Liver (tissue), 9 donors: ENCODE results near the gene PHC2. TPM values are rescaled to one million over a fixed set of nuclear protein-coding genes. Genes with fewer than 3 reads are reported as not detected.

Source experiments
- DNase-seq: peaks from one replicate; pipeline ENCODE4 v3.0.0-alpha.2; 2017; ENCODE audit warnings: low spot score
- H3K27ac ChIP-seq, 2 donors: one replicate each; pipeline ENCODE4 v1.7.0; 2013; ENCODE audit warnings: inconsistent platforms in 2 of 2, low read length in 2 of 2, control low read depth in 1 of 2, low read depth in 1 of 2, mild to moderate bottlenecking in 1 of 2
- H3K27me3 ChIP-seq, 4 donors: one replicate each; pipeline versions ENCODE4 v1.6.1 to v1.7.0; 2013; ENCODE audit warnings: low read length in 3 of 4, inconsistent platforms in 1 of 4, mild to moderate bottlenecking in 1 of 4, moderate library complexity in 1 of 4; ENCODE audit not compliant: control insufficient read depth in 4 of 4, insufficient read depth in 4 of 4
- H3K36me3 ChIP-seq, 4 donors: one replicate each; pipeline versions ENCODE4 v1.6.1 to v1.7.0; 2013; ENCODE audit warnings: low read length in 3 of 4, mild to moderate bottlenecking in 3 of 4, low read depth in 1 of 4, moderate library complexity in 1 of 4; ENCODE audit not compliant: control insufficient read depth in 4 of 4, insufficient read depth in 3 of 4
- H3K4me1 ChIP-seq, 4 donors: one replicate each; pipeline versions ENCODE4 v1.6.1 to v1.7.0; 2013; ENCODE audit warnings: low read length in 3 of 4, mild to moderate bottlenecking in 3 of 4, moderate library complexity in 1 of 4; ENCODE audit not compliant: control insufficient read depth in 4 of 4, insufficient read depth in 4 of 4
- H3K4me3 ChIP-seq, 3 donors: one replicate each; pipeline versions ENCODE4 v1.6.1 to v1.7.0; 2013; ENCODE audit warnings: low read length in 3 of 3, control low read depth in 1 of 3, low read depth in 1 of 3, mild to moderate bottlenecking in 1 of 3
- H3K9ac ChIP-seq, 2 donors: one replicate each; pipeline ENCODE4 v1.7.0; 2013; ENCODE audit warnings: low read length in 2 of 2, mild to moderate bottlenecking in 2 of 2, moderate library complexity in 2 of 2, control low read depth in 1 of 2, low read depth in 1 of 2
- H3K9me3 ChIP-seq, 4 donors: one replicate each; pipeline versions ENCODE4 v1.6.1 to v1.7.0; 2013; ENCODE audit warnings: low read length in 3 of 4; ENCODE audit not compliant: control insufficient read depth in 4 of 4
- EGR1 ChIP-seq, 2 donors: IDR thresholded peaks; 2 replicates each; pipeline ENCODE4 v1.6.1; 2016 to 2018; ENCODE audit warnings: antibody characterized with exemption in 2 of 2, low read depth in 2 of 2
- FOXA1 ChIP-seq: IDR thresholded peaks from 2 replicates; pipeline ENCODE4 v1.6.1; 2016; ENCODE audit warnings: antibody characterized with exemption
- FOXA2 ChIP-seq: IDR thresholded peaks from 2 replicates; pipeline ENCODE4 v1.6.1; 2016; ENCODE audit warnings: antibody characterized with exemption
- GABPA ChIP-seq, 2 donors: IDR thresholded peaks in 1 of 2; conservative IDR thresholded peaks in 1 of 2; 2 replicates each; pipeline ENCODE4 v1.6.1; 2016; ENCODE audit warnings: antibody characterized with exemption in 2 of 2, mild to moderate bottlenecking in 1 of 2, moderate library complexity in 1 of 2
- HNF4A ChIP-seq, 2 donors: conservative IDR thresholded peaks; 2 replicates each; pipeline ENCODE4 v1.6.1; 2016; ENCODE audit warnings: antibody characterized with exemption in 2 of 2, mild to moderate bottlenecking in 2 of 2
- HNF4G ChIP-seq: IDR thresholded peaks from 2 replicates; pipeline ENCODE4 v1.6.1; 2016; ENCODE audit warnings: antibody characterized with exemption
- JUND ChIP-seq, 2 donors: IDR thresholded peaks; 2 replicates each; pipeline ENCODE4 v1.6.1; 2016; ENCODE audit warnings: antibody characterized with exemption in 2 of 2
- RAD21 ChIP-seq, 2 donors: IDR thresholded peaks; 2 replicates each; pipeline ENCODE4 v1.6.1; 2016; ENCODE audit warnings: antibody characterized with exemption in 2 of 2, mild to moderate bottlenecking in 2 of 2
- REST ChIP-seq: IDR thresholded peaks from 2 replicates; pipeline ENCODE4 v1.6.1; 2016; ENCODE audit warnings: antibody characterized with exemption, mild to moderate bottlenecking
- RXRA ChIP-seq, 2 donors: IDR thresholded peaks; 2 replicates each; pipeline ENCODE4 v1.6.1; 2017 to 2018; ENCODE audit warnings: antibody characterized with exemption in 2 of 2, mild to moderate bottlenecking in 1 of 2
- SP1 ChIP-seq: IDR thresholded peaks from 2 replicates; pipeline ENCODE4 v1.6.1; 2018; ENCODE audit warnings: antibody characterized with exemption, mild to moderate bottlenecking
- TAF1 ChIP-seq: conservative IDR thresholded peaks from 2 replicates; pipeline ENCODE4 v1.6.1; 2016; ENCODE audit warnings: antibody characterized with exemption, mild to moderate bottlenecking
- YY1 ChIP-seq: IDR thresholded peaks from 2 replicates; pipeline ENCODE4 v1.6.1; 2016; ENCODE audit warnings: antibody characterized with exemption, mild to moderate bottlenecking
- WGBS: extraction: QIAGEN DNeasy Blood & Tissue Kit; methylation state at CpG from one replicate; pipeline ENCODE4 v1.1.7; 2013; 5-methylcytosine and 5-hydroxymethylcytosine counted together
- polyA plus RNA-seq, 2 donors: library from polyadenylated mRNA; stranded (reverse) in 1 of 2; unstranded in 1 of 2; fragments of 200-250 nt in 1 of 2; fragments of >200 nt in 1 of 2; fragmentation: Nextera tagmentation in 1 of 2; extraction: Ambion mirVana in 1 of 2; gene quantifications; one replicate each; pipeline versions ENCODE4 v1.2.1 to v1.2.3, GENCODE V29; 2013 to 2015
- total RNA-seq, 2 donors: library from RNA; depleted of rRNA; stranded (reverse); fragments of >200 nt; gene quantifications; one replicate each; pipeline ENCODE4 v1.2.3, GENCODE V29; 2014
- TF ChIP-seq, protein P1 (sequence below): fragments of 150-350 bp; IDR thresholded peaks from 2 replicates; pipeline ENCODE4 v1.5.1; 2017; ENCODE audit warnings: improper control_type of control experiment, low read depth, low read length; ENCODE audit not compliant: missing input control
- TF ChIP-seq, protein P2 (sequence below): IDR thresholded peaks from 2 replicates; pipeline ENCODE4 v1.6.1; 2016; ENCODE audit warnings: antibody characterized with exemption
- TF ChIP-seq, protein P3 (sequence below): IDR thresholded peaks from 2 replicates; pipeline ENCODE4 v1.6.1; 2016; ENCODE audit warnings: antibody characterized with exemption
- donor health status: healthy.
- donor health status: healthy.
- donor health status: healthy.
- donor health status: healthy.
- donor health status: healthy.

PHC2 gene
- total and polyA plus RNA-seq, 4 donors = 19.1 to 67.8 (median 44.7) TPM

GRCh38 chr1:33322109-33322508 lies 108.8 kb downstream of the PHC2 start:
- no peak for DNase-seq
- TF ChIP-seq YY1 (no peak), EGR1 (IDR thresholded peaks at IDR 0.05; ENCODE audit: low read depth in 2 of 2) (no peak), RAD21 (IDR thresholded peaks at IDR 0.05) (no peak), HNF4A (conservative IDR thresholded peaks at IDR 0.05) (no peak), SP1 (no peak), HNF4G (no peak), GABPA (IDR thresholded peaks at IDR 0.05 in 1 of 2, conservative IDR thresholded peaks at IDR 0.05 in 1 of 2) (no peak), JUND (IDR thresholded peaks at IDR 0.05) (no peak), RXRA (IDR thresholded peaks at IDR 0.05) (no peak)
- TF ChIP-seq, protein P1, sequence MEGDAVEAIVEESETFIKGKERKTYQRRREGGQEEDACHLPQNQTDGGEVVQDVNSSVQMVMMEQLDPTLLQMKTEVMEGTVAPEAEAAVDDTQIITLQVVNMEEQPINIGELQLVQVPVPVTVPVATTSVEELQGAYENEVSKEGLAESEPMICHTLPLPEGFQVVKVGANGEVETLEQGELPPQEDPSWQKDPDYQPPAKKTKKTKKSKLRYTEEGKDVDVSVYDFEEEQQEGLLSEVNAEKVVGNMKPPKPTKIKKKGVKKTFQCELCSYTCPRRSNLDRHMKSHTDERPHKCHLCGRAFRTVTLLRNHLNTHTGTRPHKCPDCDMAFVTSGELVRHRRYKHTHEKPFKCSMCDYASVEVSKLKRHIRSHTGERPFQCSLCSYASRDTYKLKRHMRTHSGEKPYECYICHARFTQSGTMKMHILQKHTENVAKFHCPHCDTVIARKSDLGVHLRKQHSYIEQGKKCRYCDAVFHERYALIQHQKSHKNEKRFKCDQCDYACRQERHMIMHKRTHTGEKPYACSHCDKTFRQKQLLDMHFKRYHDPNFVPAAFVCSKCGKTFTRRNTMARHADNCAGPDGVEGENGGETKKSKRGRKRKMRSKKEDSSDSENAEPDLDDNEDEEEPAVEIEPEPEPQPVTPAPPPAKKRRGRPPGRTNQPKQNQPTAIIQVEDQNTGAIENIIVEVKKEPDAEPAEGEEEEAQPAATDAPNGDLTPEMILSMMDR = no peak
- TF ChIP-seq, protein P2, sequence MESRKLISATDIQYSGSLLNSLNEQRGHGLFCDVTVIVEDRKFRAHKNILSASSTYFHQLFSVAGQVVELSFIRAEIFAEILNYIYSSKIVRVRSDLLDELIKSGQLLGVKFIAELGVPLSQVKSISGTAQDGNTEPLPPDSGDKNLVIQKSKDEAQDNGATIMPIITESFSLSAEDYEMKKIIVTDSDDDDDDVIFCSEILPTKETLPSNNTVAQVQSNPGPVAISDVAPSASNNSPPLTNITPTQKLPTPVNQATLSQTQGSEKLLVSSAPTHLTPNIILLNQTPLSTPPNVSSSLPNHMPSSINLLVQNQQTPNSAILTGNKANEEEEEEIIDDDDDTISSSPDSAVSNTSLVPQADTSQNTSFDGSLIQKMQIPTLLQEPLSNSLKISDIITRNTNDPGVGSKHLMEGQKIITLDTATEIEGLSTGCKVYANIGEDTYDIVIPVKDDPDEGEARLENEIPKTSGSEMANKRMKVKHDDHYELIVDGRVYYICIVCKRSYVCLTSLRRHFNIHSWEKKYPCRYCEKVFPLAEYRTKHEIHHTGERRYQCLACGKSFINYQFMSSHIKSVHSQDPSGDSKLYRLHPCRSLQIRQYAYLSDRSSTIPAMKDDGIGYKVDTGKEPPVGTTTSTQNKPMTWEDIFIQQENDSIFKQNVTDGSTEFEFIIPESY = no peak
- TF ChIP-seq, protein P3, sequence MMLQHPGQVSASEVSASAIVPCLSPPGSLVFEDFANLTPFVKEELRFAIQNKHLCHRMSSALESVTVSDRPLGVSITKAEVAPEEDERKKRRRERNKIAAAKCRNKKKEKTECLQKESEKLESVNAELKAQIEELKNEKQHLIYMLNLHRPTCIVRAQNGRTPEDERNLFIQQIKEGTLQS = no peak
- WGBS = 94% methylated on average over 6 of the region's 6 CpGs
- Histone ChIP-seq H3K27me3 (no peaks in the 10 kb centered on the region), H3K27ac (no peak overlapping the region), H3K36me3 (peaks cover 19 to 43% (median 40%) of the 10 kb centered on the region in 4 donors), H3K4me3 (no peak overlapping the region), H3K9ac (no peak overlapping the region), H3K9me3 (no peaks in the 10 kb centered on the region), H3K4me1 (peaks cover 0 to under 1% (median 0%) of the 10 kb centered on the region in 4 donors)

DNA sequence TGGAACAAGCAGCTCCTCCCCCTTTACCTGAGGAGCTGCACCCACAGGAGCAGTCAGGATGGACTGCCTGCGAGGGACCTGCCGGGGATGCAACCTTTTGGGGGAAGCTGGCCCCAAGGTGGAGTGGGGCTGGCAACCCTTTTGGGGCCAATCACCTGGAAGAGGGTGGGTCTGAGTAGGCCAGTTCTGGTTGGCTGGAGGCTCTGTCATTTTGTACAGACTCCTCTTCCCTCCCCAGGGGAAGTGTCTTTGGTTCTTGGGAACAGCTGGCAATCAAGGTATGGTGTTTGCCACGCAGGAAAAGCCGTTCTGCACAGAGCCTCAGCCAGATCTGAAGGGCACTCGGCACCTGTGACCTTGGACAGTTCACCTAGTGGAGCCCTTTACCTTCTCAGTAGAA lies 109.7 kb downstream of the PHC2 start:
- no peaks in the 10 kb centered on the region for H3K27me3 ChIP-seq
- H3K9me3 ChIP-seq = no peaks in the 10 kb centered on the region
- TF ChIP-seq JUND (IDR thresholded peaks at IDR 0.05) = no peak
- TF ChIP-seq HNF4A (conservative IDR thresholded peaks at IDR 0.05) = no peak
- TF ChIP-seq FOXA2 = no peak
- TF ChIP-seq FOXA1 = no peak
- no peak for TF ChIP-seq YY1
- TF ChIP-seq, protein P1 = no peak
- no peak for TF ChIP-seq RAD21 (IDR thresholded peaks at IDR 0.05)
- TF ChIP-seq GABPA (IDR thresholded peaks at IDR 0.05 in 1 of 2, conservative IDR thresholded peaks at IDR 0.05 in 1 of 2) = no peak
- TF ChIP-seq HNF4G = no peak
- TF ChIP-seq TAF1 = no peak
- no peak for TF ChIP-seq SP1
- no peak for TF ChIP-seq REST
- TF ChIP-seq, protein P3 = no peak
- TF ChIP-seq EGR1 (IDR thresholded peaks at IDR 0.05; ENCODE audit: low read depth in 2 of 2) = no peak
- H3K4me1 ChIP-seq = no peaks in the 10 kb centered on the region
- H3K9ac ChIP-seq = no peak overlapping the region
- no peak for DNase-seq
- H3K27ac ChIP-seq = no peak overlapping the region
- WGBS = 71% methylated on average over 5 of the region's 5 CpGs
- peaks cover 13 to 36% (median 33%) of the 10 kb centered on the region in 4 donors for H3K36me3 ChIP-seq
- H3K4me3 ChIP-seq = no peak overlapping the region
